Fibroblast of lung (primary cell): ENCODE measurements around the gene PTGS1. TPM values are rescaled to one million over a fixed set of nuclear protein-coding genes. Genes with fewer than 3 reads are reported as not detected.

ENCODE experiments used
- DNase-seq, 2 donors: peaks; one replicate each; pipeline versions ENCODE4 v3.0.0 to v3.0.0-alpha.2; 2010; ENCODE audit warnings: low read depth in 2 of 2
- H2AFZ ChIP-seq: 2 replicates; pipeline ENCODE4 v1.5.1; 2012; ENCODE audit warnings: low read length, control low read depth, inconsistent platforms
- H3K27ac ChIP-seq: 2 replicates; pipeline ENCODE4 v1.5.1; 2011; ENCODE audit warnings: low read length, control low read depth; ENCODE audit not compliant: insufficient read depth
- H3K27me3 ChIP-seq: 2 replicates; pipeline ENCODE4 v1.5.1; 2011; ENCODE audit warnings: mild to moderate bottlenecking, low read length; ENCODE audit not compliant: control insufficient read depth, insufficient read depth
- H3K36me3 ChIP-seq: 2 replicates; pipeline ENCODE4 v1.5.1; 2011; ENCODE audit warnings: low read length; ENCODE audit not compliant: control insufficient read depth, insufficient read depth
- H3K4me1 ChIP-seq: 2 replicates; pipeline ENCODE4 v1.5.1; 2011; ENCODE audit warnings: low read length; ENCODE audit not compliant: control insufficient read depth, insufficient read depth; ENCODE audit errors: extremely low read depth
- H3K4me2 ChIP-seq: 2 replicates; pipeline ENCODE4 v1.5.1; 2011; ENCODE audit warnings: low read length, control low read depth; ENCODE audit not compliant: insufficient read depth; ENCODE audit errors: extremely low read depth
- H3K4me3 ChIP-seq, 4 experiments: fragments of 200-600 bp in 1 of 4; sonication (generic) in 1 of 4; replicated peaks in 1 of 4; 2 replicates each; pipeline ENCODE4 v1.5.1; 2011 to 2016; ENCODE audit warnings: low read length in 4 of 4, low read depth in 3 of 4, mild to moderate bottlenecking in 3 of 4, control low read depth in 2 of 4, inconsistent platforms in 1 of 4, mixed read lengths in 1 of 4; ENCODE audit not compliant: insufficient read depth in 1 of 4; ENCODE audit errors: control extremely low read depth in 1 of 4
- H3K79me2 ChIP-seq: 2 replicates; pipeline ENCODE4 v1.5.1; 2012; ENCODE audit warnings: mild to moderate bottlenecking, low read length, inconsistent platforms; ENCODE audit not compliant: control insufficient read depth, insufficient read depth
- H3K9ac ChIP-seq: 2 replicates; pipeline ENCODE4 v1.5.1; 2011; ENCODE audit warnings: mild to moderate bottlenecking, low read length, control low read depth; ENCODE audit not compliant: insufficient read depth
- H3K9me3 ChIP-seq: 2 replicates; pipeline ENCODE4 v1.5.1; 2012; ENCODE audit warnings: low read depth, low read length; ENCODE audit not compliant: control insufficient read depth, insufficient read depth
- H4K20me1 ChIP-seq: 2 replicates; pipeline ENCODE4 v1.5.1; 2011; ENCODE audit warnings: low read length; ENCODE audit not compliant: control insufficient read depth, insufficient read depth; ENCODE audit errors: extremely low read depth
- EZH2 ChIP-seq: IDR thresholded peaks from 2 replicates; pipeline ENCODE4 v1.5.1; 2012; ENCODE audit warnings: low read length, control low read depth, mild to moderate bottlenecking; ENCODE audit errors: missing control alignments
- polyA plus RNA-seq, 2 donors: library from polyadenylated mRNA; depleted of rRNA in 1 of 2; stranded (reverse) in 1 of 2; unstranded in 1 of 2; fragments of >200 nt; gene quantifications; 2 replicates each; pipeline ENCODE4 v1.2.1, GENCODE V29; 2011 to 2012; ENCODE audit warnings: missing spikeins in 1 of 2
- total RNA-seq: library from RNA; depleted of rRNA; stranded (reverse); fragments of >200 nt; gene quantifications from 2 replicates; pipeline ENCODE4 v1.2.1, GENCODE V29; 2014
- TF ChIP-seq, protein P1 (sequence below), 2 donors: IDR thresholded peaks in 1 of 2; conservative IDR thresholded peaks in 1 of 2; 1 replicate in 1 of 2; 2 replicates in 1 of 2; pipeline ENCODE4 v1.5.1; 2011 to 2012; ENCODE audit warnings: low read length in 2 of 2, control low read depth in 1 of 2, inconsistent platforms in 1 of 2, low read depth in 1 of 2, mild to moderate bottlenecking in 1 of 2

The PTGS1 gene
- total and polyA plus RNA-seq, 2 donors (not counting 1 experiment from before 2014, with no cell fraction given), result 13.4 to 86.5 TPM

DNA sequence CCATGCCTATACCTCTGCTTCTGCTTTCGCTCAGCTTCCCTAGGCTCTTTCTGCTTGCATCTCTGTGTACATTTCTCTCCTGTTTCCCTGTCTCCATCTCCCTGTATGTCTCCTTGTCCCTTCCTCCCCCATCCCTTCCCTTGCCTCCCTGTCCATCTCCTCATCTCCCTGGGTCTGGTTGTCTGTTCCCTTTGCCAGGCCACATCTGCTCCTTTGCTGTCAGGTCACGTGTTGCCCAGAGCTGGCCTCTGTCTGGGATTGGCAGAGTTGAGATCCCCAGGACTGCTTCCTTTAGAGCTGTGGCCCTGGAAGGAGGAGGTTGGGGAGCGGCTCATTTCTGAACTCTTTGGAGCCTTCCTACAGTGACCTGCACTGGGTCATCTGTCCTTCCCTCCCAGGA is 31.8 kb upstream of the PTGS1 start:
- no peak for DNase-seq
- no peak overlapping the region for H3K4me3 ChIP-seq
- no peak overlapping the region for H2AFZ ChIP-seq
- H3K9me3 ChIP-seq, result no peaks in the 10 kb centered on the region
- TF ChIP-seq, protein P1, sequence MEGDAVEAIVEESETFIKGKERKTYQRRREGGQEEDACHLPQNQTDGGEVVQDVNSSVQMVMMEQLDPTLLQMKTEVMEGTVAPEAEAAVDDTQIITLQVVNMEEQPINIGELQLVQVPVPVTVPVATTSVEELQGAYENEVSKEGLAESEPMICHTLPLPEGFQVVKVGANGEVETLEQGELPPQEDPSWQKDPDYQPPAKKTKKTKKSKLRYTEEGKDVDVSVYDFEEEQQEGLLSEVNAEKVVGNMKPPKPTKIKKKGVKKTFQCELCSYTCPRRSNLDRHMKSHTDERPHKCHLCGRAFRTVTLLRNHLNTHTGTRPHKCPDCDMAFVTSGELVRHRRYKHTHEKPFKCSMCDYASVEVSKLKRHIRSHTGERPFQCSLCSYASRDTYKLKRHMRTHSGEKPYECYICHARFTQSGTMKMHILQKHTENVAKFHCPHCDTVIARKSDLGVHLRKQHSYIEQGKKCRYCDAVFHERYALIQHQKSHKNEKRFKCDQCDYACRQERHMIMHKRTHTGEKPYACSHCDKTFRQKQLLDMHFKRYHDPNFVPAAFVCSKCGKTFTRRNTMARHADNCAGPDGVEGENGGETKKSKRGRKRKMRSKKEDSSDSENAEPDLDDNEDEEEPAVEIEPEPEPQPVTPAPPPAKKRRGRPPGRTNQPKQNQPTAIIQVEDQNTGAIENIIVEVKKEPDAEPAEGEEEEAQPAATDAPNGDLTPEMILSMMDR (conservative IDR thresholded peaks at IDR 0.05 in 1 of 2, IDR thresholded peaks at IDR 0.05 in 1 of 2; ENCODE audit: low read depth in 1 of 2, low read length in 2 of 2), result no peak
- TF ChIP-seq EZH2, result no peak
- H3K9ac ChIP-seq, result no peak overlapping the region
- H4K20me1 ChIP-seq, result no peaks in the 10 kb centered on the region
- H3K79me2 ChIP-seq, result no peaks in the 10 kb centered on the region
- no peak overlapping the region for H3K27ac ChIP-seq
- no peaks in the 10 kb centered on the region for H3K4me1 ChIP-seq
- no peak overlapping the region for H3K4me2 ChIP-seq
- no peaks in the 10 kb centered on the region for H3K36me3 ChIP-seq
- H3K27me3 ChIP-seq, result peaks cover 14% of the 10 kb centered on the region

DNA sequence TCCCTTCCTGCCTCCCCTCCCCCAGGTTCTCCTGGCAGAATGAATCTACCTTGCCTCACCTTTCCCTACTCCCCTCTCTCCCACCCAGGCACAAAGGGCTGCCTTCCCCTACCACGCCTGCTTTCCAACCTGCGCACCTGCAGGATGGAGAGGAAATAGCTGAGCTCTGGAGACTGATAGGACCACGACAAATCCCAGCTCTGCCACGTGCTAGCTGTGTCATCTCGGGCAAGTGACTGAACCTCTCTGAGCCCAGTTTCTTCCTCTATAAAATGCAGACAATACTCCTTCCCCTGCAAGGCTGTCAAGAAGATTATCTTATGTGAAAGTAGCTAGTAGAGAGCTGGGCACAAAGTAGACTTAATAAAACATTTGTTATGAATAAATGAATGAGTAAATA is 31.2 kb upstream of the PTGS1 start:
- Histone ChIP-seq H3K4me2 (no peak overlapping the region), H3K9ac (no peak overlapping the region), H4K20me1 (no peaks in the 10 kb centered on the region), H3K27ac (no peak overlapping the region), H3K4me3 (no peak overlapping the region), H3K4me1 (no peaks in the 10 kb centered on the region), H2AFZ (no peak overlapping the region), H3K27me3 (peaks cover 14% of the 10 kb centered on the region), H3K9me3 (no peaks in the 10 kb centered on the region), H3K36me3 (no peaks in the 10 kb centered on the region), H3K79me2 (no peaks in the 10 kb centered on the region)
- no peak for DNase-seq
- TF ChIP-seq EZH2, result no peak
- TF ChIP-seq, protein P1 (conservative IDR thresholded peaks at IDR 0.05 in 1 of 2, IDR thresholded peaks at IDR 0.05 in 1 of 2; ENCODE audit: low read depth in 1 of 2, low read length in 2 of 2), result no peak

GRCh38 chr9:122340161-122340560 is 30.7 kb upstream of the PTGS1 start:
- H3K9ac ChIP-seq, result no peak overlapping the region

More at GRCh38 chr9:122340161-122340560, 30.7 kb upstream of the PTGS1 start:
- no peak for DNase-seq
- H4K20me1 ChIP-seq, result no peaks in the 10 kb centered on the region
- H3K36me3 ChIP-seq, result no peaks in the 10 kb centered on the region
- H3K4me1 ChIP-seq, result no peaks in the 10 kb centered on the region
- peaks cover 14% of the 10 kb centered on the region for H3K27me3 ChIP-seq
- H3K4me2 ChIP-seq, result no peak overlapping the region
- no peak for TF ChIP-seq EZH2
- no peaks in the 10 kb centered on the region for H3K79me2 ChIP-seq
- no peak overlapping the region for H3K27ac ChIP-seq
- H3K4me3 ChIP-seq, result no peak overlapping the region
- no peaks in the 10 kb centered on the region for H3K9me3 ChIP-seq
- H2AFZ ChIP-seq, result no peak overlapping the region
